Astrocyte of the spinal cord (primary cell): ENCODE measurements around the gene FBXW8.

Source experiments
- DNase-seq: peaks from one replicate; pipeline ENCODE4 v3.0.0; 2011; ENCODE audit warnings: low read depth, low spot score
- H3K4me3 ChIP-seq: 2 replicates; pipeline ENCODE4 v1.5.1; 2011; ENCODE audit warnings: low read depth, mild to moderate bottlenecking, low read length, moderate library complexity
- in situ Hi-C: cut with HindIII; loops from 2 replicates; pipeline ENCODE4 v1.10.0; 2017; ENCODE audit warnings: low sequenced_read_pairs
- TF ChIP-seq, protein P1 (sequence below): IDR thresholded peaks from 2 replicates; pipeline ENCODE4 v1.5.1; 2012; ENCODE audit warnings: low read depth, mild to moderate bottlenecking, low read length, inconsistent platforms

Gene FBXW8

DNA sequence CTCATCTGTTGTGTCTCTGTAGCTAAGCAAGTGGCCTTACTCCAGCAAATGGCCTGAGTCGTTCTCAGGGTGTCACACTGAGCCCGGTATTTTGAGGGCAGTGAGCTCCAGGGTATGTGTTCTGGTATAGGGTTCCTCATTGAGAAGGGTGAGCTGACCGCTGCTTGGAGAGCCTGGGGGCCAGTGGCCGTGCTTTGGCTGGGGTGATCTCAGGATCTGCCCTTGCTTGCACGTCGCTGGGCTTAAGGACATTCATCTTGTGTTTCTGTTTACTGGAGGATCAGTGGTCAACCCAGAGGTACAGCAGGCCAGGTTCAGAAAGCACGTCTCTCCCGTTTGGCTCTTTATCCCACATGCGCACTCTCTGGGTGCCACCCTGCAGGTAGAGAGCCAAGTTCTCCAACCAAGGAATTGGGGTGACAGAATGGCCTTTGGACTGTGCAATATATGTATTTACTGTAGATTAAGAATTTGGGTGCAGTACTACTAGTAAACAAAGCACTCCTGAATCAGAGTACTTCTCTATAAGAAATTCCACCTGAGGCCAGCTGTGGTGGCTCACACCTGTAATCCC, 52.1 kb downstream of the FBXW8 start:
- H3K4me3 ChIP-seq: no peak overlapping the region
- TF ChIP-seq, protein P1, sequence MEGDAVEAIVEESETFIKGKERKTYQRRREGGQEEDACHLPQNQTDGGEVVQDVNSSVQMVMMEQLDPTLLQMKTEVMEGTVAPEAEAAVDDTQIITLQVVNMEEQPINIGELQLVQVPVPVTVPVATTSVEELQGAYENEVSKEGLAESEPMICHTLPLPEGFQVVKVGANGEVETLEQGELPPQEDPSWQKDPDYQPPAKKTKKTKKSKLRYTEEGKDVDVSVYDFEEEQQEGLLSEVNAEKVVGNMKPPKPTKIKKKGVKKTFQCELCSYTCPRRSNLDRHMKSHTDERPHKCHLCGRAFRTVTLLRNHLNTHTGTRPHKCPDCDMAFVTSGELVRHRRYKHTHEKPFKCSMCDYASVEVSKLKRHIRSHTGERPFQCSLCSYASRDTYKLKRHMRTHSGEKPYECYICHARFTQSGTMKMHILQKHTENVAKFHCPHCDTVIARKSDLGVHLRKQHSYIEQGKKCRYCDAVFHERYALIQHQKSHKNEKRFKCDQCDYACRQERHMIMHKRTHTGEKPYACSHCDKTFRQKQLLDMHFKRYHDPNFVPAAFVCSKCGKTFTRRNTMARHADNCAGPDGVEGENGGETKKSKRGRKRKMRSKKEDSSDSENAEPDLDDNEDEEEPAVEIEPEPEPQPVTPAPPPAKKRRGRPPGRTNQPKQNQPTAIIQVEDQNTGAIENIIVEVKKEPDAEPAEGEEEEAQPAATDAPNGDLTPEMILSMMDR: no peak
- no peak for DNase-seq
- in situ Hi-C loops: no loop called here

DNA sequence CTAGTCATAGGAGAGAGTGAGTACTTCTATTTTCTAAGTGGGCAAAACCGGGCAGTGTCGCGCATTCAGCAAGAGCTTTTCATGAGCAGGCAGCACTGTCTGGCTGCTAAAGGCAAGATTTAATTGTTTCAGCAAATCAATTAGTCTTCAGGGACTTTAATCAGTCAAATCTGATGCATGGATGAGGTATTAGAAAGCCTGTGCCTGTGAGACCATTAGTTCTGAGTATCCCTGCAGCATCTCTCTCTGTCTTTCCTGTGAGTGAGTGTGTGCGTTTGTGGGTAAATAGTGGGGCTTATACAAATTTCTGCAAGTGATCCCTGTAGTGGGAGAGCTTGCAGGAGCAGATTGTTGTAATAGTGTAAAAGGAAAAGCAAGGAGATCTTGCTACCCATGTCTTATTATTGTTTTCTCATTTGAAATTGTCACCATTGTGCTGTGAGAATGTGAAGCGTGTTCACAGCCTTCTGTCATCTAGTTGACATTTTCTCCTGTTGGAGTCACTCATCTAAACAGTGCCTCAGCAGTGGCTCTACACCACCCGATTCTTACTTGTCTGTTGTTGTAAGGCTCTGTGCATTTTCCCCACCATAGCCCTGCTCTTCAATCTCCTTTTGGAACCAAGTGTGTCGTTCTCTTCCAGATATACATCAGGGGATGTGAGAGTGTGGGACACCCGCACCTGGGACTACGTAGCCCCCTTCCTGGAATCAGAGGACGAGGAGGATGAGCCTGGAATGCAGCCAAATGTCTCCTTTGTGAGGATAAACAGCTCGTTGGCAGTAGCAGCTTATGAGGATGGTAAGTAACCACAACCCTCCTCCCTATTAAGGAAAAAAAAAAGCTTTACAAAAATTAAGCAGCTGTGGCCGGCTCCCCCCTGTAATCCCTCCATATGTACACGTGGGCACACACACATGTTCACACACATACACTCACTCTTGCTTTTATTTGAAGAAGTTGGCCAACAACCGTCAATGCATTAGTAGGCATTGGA, 53.6 kb downstream of the FBXW8 start:
- TF ChIP-seq, protein P1: no peak
- in situ Hi-C loops: no loop called here
- no peak overlapping the region for H3K4me3 ChIP-seq
- no peak for DNase-seq

DNA sequence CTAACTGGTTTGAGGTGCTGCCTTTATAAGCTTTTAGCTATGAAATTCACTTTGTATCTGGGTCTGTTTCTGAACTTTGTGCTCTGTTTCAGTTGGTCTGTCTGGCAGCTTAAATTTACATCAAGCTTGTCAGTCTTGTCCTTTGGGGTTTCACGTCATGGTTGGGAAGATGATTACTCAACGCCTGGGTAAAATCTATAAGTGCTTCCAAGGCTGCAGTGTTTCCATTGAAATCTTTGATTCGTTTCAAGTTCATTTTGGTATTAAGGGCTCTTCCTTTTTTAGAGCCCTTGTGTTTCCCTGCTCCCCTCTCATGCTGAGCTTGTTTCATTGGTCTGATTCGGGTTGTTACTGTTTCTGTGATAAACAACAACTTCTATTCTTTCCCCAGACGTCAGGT, 58.2 kb downstream of the FBXW8 start:
- in situ Hi-C loops: no loop called here
- no peak overlapping the region for H3K4me3 ChIP-seq
- TF ChIP-seq, protein P1: no peak
- DNase-seq: no peak

DNA sequence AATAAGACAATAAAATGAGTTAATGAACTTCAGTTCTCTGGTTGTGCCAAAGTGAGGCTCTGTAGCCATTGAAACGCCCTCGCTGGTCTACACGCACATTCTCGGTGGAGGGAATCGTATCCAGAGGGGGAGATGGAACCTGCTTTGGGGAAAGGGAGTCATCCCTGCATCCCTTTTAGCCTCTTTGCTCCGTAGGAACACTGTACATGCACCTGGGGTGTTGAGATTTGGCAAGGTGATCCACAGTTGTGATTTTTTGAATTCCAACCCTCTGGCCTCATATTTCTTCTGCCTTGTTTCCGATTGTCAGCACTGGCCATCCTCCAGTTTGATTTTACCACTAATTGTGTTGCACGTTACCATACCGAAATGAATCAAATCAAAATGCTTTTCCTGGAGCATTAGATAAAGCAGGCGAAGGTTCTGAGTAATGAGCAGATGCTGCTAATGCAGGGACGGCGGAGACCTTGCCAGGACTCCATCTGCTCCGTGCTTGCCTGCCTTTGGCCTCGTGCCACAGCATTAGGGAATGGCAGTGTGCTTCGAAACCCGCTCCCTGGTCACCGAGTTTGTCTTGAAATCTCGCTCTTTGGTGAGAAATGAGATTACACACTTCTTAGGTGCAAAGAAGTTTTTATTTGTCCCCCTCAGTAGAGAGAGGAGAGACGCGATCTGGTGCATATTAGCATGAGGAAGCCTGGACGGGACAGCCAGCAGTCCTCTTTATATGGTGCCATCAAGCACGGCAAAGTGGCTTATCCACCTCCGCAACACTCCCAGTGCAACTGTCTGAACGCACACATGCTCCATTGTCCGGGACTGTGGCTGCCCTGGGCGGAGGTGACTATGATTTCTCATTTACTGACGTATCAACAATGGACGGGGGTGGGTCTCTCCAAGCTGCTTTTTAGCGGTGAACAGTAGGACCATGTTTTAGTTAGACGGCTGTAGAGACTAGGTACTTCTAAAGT, 59.1 kb downstream of the FBXW8 start:
- peak; percentile 31 for DNase-seq
- TF ChIP-seq, protein P1: no peak
- in situ Hi-C loops: no loop called here
- no peak overlapping the region for H3K4me3 ChIP-seq

DNA sequence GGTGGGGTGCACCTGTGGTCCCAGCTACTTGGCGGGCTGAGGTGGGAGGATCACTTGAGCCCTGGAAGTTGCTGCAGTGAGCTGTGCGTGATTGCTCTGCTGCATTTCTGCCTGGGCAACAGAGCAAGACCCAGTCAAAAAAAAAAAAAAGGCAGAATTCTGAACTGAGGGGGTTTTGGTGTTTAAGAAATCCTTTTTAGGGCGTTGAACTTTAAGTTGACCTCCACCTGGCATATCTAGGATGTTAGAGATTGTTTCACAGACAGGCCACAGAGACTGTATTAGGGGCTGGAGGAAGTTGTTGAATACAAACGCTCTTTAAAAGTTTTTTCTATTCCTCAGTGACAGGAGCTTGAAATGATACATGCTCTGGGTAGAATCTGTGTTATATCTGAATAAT, 60.5 kb downstream of the FBXW8 start:
- in situ Hi-C loops: no loop called here
- no peak overlapping the region for H3K4me3 ChIP-seq
- no peak for DNase-seq
- TF ChIP-seq, protein P1: no peak

DNA sequence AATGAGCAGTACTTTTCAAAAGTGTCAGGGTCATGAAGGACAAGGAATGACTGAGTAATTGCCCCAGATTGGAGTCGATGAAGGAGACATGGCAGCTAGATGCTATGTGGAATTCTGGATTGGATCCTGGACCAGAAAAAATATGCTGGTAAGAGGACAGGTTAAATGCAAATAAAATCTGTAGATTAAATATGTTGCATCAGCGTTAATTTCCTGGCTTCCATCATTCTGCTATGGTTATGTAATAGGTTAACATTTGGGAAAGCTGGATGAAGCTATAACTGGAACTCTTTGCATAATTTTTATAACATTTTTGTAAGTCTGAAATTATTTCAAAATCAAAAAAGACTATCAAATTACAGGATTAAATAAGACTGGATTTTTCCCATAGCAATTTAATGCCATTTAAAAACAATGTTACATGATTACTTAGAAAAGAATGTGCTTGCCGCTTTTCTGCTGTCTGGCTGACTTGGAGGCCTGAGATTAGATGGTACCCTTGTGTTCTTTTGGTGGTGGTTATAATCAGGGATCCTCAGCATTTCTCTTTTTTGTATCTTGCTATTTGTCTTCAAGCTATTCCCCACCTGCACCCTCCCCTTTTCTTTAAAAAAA, 65.1 kb downstream of the FBXW8 start:
- TF ChIP-seq, protein P1: no peak
- H3K4me3 ChIP-seq: no peak overlapping the region
- peak; percentile 20 for DNase-seq
- in situ Hi-C loops: no loop called here
